ENCODE data around the gene ZBTB42. TPM values are rescaled to one million over a fixed set of nuclear protein-coding genes. Genes with fewer than 3 reads are reported as not detected.

The ZBTB42 gene
- total RNA-seq, 2 experiments from 2014 or later, result 1.3 to 1.6 TPM

GRCh38 chr14:104779776-104780512 lies 21.0 kb upstream of the ZBTB42 start:
- H3K36me3 Mint-ChIP-seq (ENCODE audit: low read depth), result peaks cover 4% of the 10 kb centered on the region
- no peaks in the 10 kb centered on the region for H3K9me3 Mint-ChIP-seq
- no peaks in the 10 kb centered on the region for H3K27me3 Mint-ChIP-seq (ENCODE audit: low read depth)
- H3K4me1 Mint-ChIP-seq (ENCODE audit: low read depth), result no peaks in the 10 kb centered on the region
- CTCF ChIA-PET, result no interaction called here
- intact Hi-C loops (cut with micrococcal nuclease), result no loop called here
- H3K27ac Mint-ChIP-seq, result no peak overlapping the region
- DNase-seq, result no peak
- H3K4me3 Mint-ChIP-seq, result no peak overlapping the region

- no peaks in the 10 kb centered on the region for H3K4me1 Mint-ChIP-seq (ENCODE audit: low read depth)
- CTCF ChIA-PET, result interaction anchor here (1.3 kb wide), 1 partner anchor 10 kb away, joined by 3 read pairs; no protein-coding TSS in a partner anchor
- H3K36me3 Mint-ChIP-seq (ENCODE audit: low read depth), result peaks cover 4% of the 10 kb centered on the region
- no peaks in the 10 kb centered on the region for H3K27me3 Mint-ChIP-seq (ENCODE audit: low read depth)
- no peaks in the 10 kb centered on the region for H3K9me3 Mint-ChIP-seq
- intact Hi-C loops (cut with micrococcal nuclease), result no loop called here
- no peak overlapping the region for H3K27ac Mint-ChIP-seq
- DNase-seq, result no peak
- no peak overlapping the region for H3K4me3 Mint-ChIP-seq
Observed at GRCh38 chr14:104780513-104781030, 20.3 kb upstream of the ZBTB42 start.

GRCh38 chr14:104781271-104782077 lies 19.4 kb upstream of the ZBTB42 start:
- Mint-ChIP-seq H3K36me3 (ENCODE audit: low read depth) (peaks cover 3% of the 10 kb centered on the region), H3K4me3 (no peak overlapping the region), H3K27ac (no peak overlapping the region), H3K27me3 (ENCODE audit: low read depth) (no peaks in the 10 kb centered on the region), H3K4me1 (ENCODE audit: low read depth) (peaks cover 2% of the 10 kb centered on the region), H3K9me3 (no peaks in the 10 kb centered on the region)
- CTCF ChIA-PET, result interaction anchor here (1.3 kb wide), 1 partner anchor 11 kb away, joined by 3 read pairs; no protein-coding TSS in a partner anchor
- no peak for DNase-seq
- intact Hi-C loops (cut with micrococcal nuclease), result no loop called here

- Mint-ChIP-seq H3K27ac (no peak overlapping the region), H3K4me1 (ENCODE audit: low read depth) (peaks cover 7% of the 10 kb centered on the region), H3K27me3 (ENCODE audit: low read depth) (no peaks in the 10 kb centered on the region), H3K36me3 (ENCODE audit: low read depth) (peaks cover under 1% of the 10 kb centered on the region), H3K4me3 (no peak overlapping the region), H3K9me3 (no peaks in the 10 kb centered on the region)
- DNase-seq, result no peak
- intact Hi-C loops (cut with micrococcal nuclease), result no loop called here
- CTCF ChIA-PET, result no interaction called here
Observed at GRCh38 chr14:104782086-104782807, 18.7 kb upstream of the ZBTB42 start.

GRCh38 chr14:104782808-104783139 lies 18.1 kb upstream of the ZBTB42 start:
- intact Hi-C loops (cut with micrococcal nuclease), result no loop called here
- Mint-ChIP-seq H3K4me3 (no peak overlapping the region), H3K4me1 (ENCODE audit: low read depth) (peaks cover 8% of the 10 kb centered on the region), H3K36me3 (ENCODE audit: low read depth) (no peaks in the 10 kb centered on the region), H3K27me3 (ENCODE audit: low read depth) (no peaks in the 10 kb centered on the region), H3K27ac (no peak overlapping the region), H3K9me3 (no peaks in the 10 kb centered on the region)
- no peak for DNase-seq
- CTCF ChIA-PET, result no interaction called here

GRCh38 chr14:104783484-104784217 lies 17.2 kb upstream of the ZBTB42 start:
- no peaks in the 10 kb centered on the region for H3K9me3 Mint-ChIP-seq
- no peak for DNase-seq
- no peak overlapping the region for H3K4me3 Mint-ChIP-seq
- no peak overlapping the region for H3K27ac Mint-ChIP-seq
- no peaks in the 10 kb centered on the region for H3K27me3 Mint-ChIP-seq (ENCODE audit: low read depth)
- intact Hi-C loops (cut with micrococcal nuclease), result no loop called here
- H3K36me3 Mint-ChIP-seq (ENCODE audit: low read depth), result no peaks in the 10 kb centered on the region
- H3K4me1 Mint-ChIP-seq (ENCODE audit: low read depth), result peaks cover 12% of the 10 kb centered on the region
- CTCF ChIA-PET, result no interaction called here

- H3K4me1 Mint-ChIP-seq (ENCODE audit: low read depth), result peaks cover 12% of the 10 kb centered on the region
- intact Hi-C loops (cut with micrococcal nuclease), result no loop called here
- no peaks in the 10 kb centered on the region for H3K27me3 Mint-ChIP-seq (ENCODE audit: low read depth)
- H3K9me3 Mint-ChIP-seq, result no peaks in the 10 kb centered on the region
- H3K27ac Mint-ChIP-seq, result no peak overlapping the region
- no peak for DNase-seq
- no peaks in the 10 kb centered on the region for H3K36me3 Mint-ChIP-seq (ENCODE audit: low read depth)
- H3K4me3 Mint-ChIP-seq, result no peak overlapping the region
- CTCF ChIA-PET, result no interaction called here
Observed at GRCh38 chr14:104784218-104784568, 16.7 kb upstream of the ZBTB42 start.

GRCh38 chr14:104784846-104785707 lies 15.8 kb upstream of the ZBTB42 start:
- intact Hi-C loops (cut with micrococcal nuclease), result no loop called here
- no peaks in the 10 kb centered on the region for H3K36me3 Mint-ChIP-seq (ENCODE audit: low read depth)
- no peaks in the 10 kb centered on the region for H3K27me3 Mint-ChIP-seq (ENCODE audit: low read depth)
- H3K9me3 Mint-ChIP-seq, result no peaks in the 10 kb centered on the region
- no peak for DNase-seq
- CTCF ChIA-PET, result no interaction called here
- no peak overlapping the region for H3K4me3 Mint-ChIP-seq
- H3K27ac Mint-ChIP-seq, result no peak overlapping the region
- peaks cover 12% of the 10 kb centered on the region for H3K4me1 Mint-ChIP-seq (ENCODE audit: low read depth)

- intact Hi-C loops (cut with micrococcal nuclease), result no loop called here
- Mint-ChIP-seq H3K4me1 (ENCODE audit: low read depth) (peaks cover 12% of the 10 kb centered on the region), H3K4me3 (no peak overlapping the region), H3K27me3 (ENCODE audit: low read depth) (no peaks in the 10 kb centered on the region), H3K36me3 (ENCODE audit: low read depth) (no peaks in the 10 kb centered on the region), H3K9me3 (no peaks in the 10 kb centered on the region), H3K27ac (no peak overlapping the region)
- DNase-seq, result no peak
- CTCF ChIA-PET, result no interaction called here
Observed at GRCh38 chr14:104785708-104786080, 15.2 kb upstream of the ZBTB42 start.

- intact Hi-C loops (cut with micrococcal nuclease), result no loop called here
- peaks cover 15% of the 10 kb centered on the region for H3K4me1 Mint-ChIP-seq (ENCODE audit: low read depth)
- H3K9me3 Mint-ChIP-seq, result no peaks in the 10 kb centered on the region
- CTCF ChIA-PET, result no interaction called here
- DNase-seq, result no peak
- no peaks in the 10 kb centered on the region for H3K27me3 Mint-ChIP-seq (ENCODE audit: low read depth)
- no peaks in the 10 kb centered on the region for H3K36me3 Mint-ChIP-seq (ENCODE audit: low read depth)
- H3K27ac Mint-ChIP-seq, result no peak overlapping the region
- H3K4me3 Mint-ChIP-seq, result no peak overlapping the region
Observed at GRCh38 chr14:104786091-104786586, 14.8 kb upstream of the ZBTB42 start.

Measured in activated naive CD4-positive, alpha-beta T cell treated with anti-CD3 and anti-CD28 coated beads for 36 hours (primary cell).